ENCODE results near the gene SDHA.

GRCh38 chr5:169728-170094 lies 48.4 kb upstream of the SDHA start:
- TF ChIP-seq CTCF (IDR thresholded peaks at IDR 0.05) (no peak), POLR2A (IDR thresholded peaks at IDR 0.05) (no peak)
